Neural cell (in vitro differentiated cells): ENCODE results near the gene RRN3. TPM values are rescaled to one million over a fixed set of nuclear protein-coding genes. Genes with fewer than 3 reads are reported as not detected.
"Not testable (repeated sequence)": the region's sequence is repeated elsewhere in the genome, so short reads cannot be mapped to it uniquely, and the experiment has no call there.

Source experiments
- H2AFZ ChIP-seq: fragments of 200-600, 300-800 bp; sonication (generic), shearing (Covaris generic); 2 replicates; pipeline ENCODE4 v1.6.0; 2014; ENCODE audit warnings: low read depth, mild to moderate bottlenecking, antibody characterized with exemption, low read length, moderate library complexity
- H3F3A ChIP-seq: fragments of 200-600 bp; shearing (Covaris generic); 2 replicates; pipeline ENCODE4 v1.6.1; 2016; ENCODE audit warnings: mild to moderate bottlenecking, moderate library complexity, mixed read lengths, antibody characterized with exemption, low read length; ENCODE audit not compliant: insufficient read depth, poor library complexity, severe bottlenecking
- H3K27ac ChIP-seq: fragments of 200-600, 300-800 bp; sonication (generic), shearing (Covaris generic); 2 replicates; pipeline ENCODE4 v1.5.1; 2014; ENCODE audit warnings: mild to moderate bottlenecking, low read length, moderate library complexity
- H3K27me3 ChIP-seq: fragments of 300-800, 200-600 bp; sonication (generic), shearing (Covaris generic); 2 replicates; pipeline ENCODE4 v1.6.0; 2014; ENCODE audit warnings: mild to moderate bottlenecking, low read depth, low read length, moderate library complexity; ENCODE audit not compliant: insufficient read depth
- H3K36me3 ChIP-seq: fragments of 300-800, 200-600 bp; sonication (generic), shearing (Covaris generic); 2 replicates; pipeline ENCODE4 v1.5.1; 2014; ENCODE audit warnings: mild to moderate bottlenecking, antibody characterized with exemption, low read length, moderate library complexity; ENCODE audit not compliant: insufficient read depth
- H3K4me2 ChIP-seq: fragments of 300-800, 200-600 bp; sonication (generic), shearing (Covaris generic); 2 replicates; pipeline ENCODE4 v1.6.0; 2014; ENCODE audit warnings: mild to moderate bottlenecking, low read length
- H3K4me3 ChIP-seq: fragments of 300-800, 200-600 bp; sonication (generic), shearing (Covaris generic); 2 replicates; pipeline ENCODE4 v1.5.1; 2014; ENCODE audit warnings: mild to moderate bottlenecking, low read length, moderate library complexity
- H3K79me2 ChIP-seq: fragments of 200-600 bp; shearing (Covaris generic); replicated peaks from 2 replicates; pipeline ENCODE4 v1.6.0; 2014; ENCODE audit warnings: mild to moderate bottlenecking, low read length, moderate library complexity; ENCODE audit not compliant: insufficient read depth
- H3K9ac ChIP-seq: fragments of 300-800, 200-600 bp; sonication (generic), shearing (Covaris generic); 2 replicates; pipeline ENCODE4 v1.6.1; 2016; ENCODE audit warnings: mild to moderate bottlenecking, low read length, mixed read lengths
- H3K9me2 ChIP-seq: fragments of 200-600 bp; shearing (Covaris generic); 2 replicates; pipeline ENCODE4 v1.6.1; 2016; ENCODE audit warnings: mild to moderate bottlenecking, low read length, mixed read lengths; ENCODE audit not compliant: insufficient read depth
- H3K9me3 ChIP-seq: fragments of 200-600, 300-800 bp; sonication (generic), shearing (Covaris generic); 2 replicates; pipeline ENCODE4 v1.6.1; 2016; ENCODE audit warnings: mild to moderate bottlenecking, mixed run types, low read length, moderate library complexity, mixed read lengths
- H4K20me1 ChIP-seq: fragments of 200-600 bp; shearing (Covaris generic); 2 replicates; pipeline ENCODE4 v1.6.1; 2016; ENCODE audit warnings: mild to moderate bottlenecking, mixed run types; ENCODE audit not compliant: insufficient read depth
- CTCF ChIP-seq: fragments of 450-650 bp; IDR thresholded peaks from 2 replicates; pipeline ENCODE4 v1.5.1; 2014; ENCODE audit warnings: antibody characterized with exemption, mild to moderate bottlenecking, moderate library complexity; ENCODE audit not compliant: poor library complexity, severe bottlenecking
- EP300 ChIP-seq: fragments of 450-650 bp; conservative IDR thresholded peaks from 2 replicates; pipeline ENCODE4 v1.6.1; 2014; ENCODE audit warnings: antibody characterized with exemption, mild to moderate bottlenecking, moderate library complexity; ENCODE audit not compliant: poor library complexity, severe bottlenecking
- EZH2 ChIP-seq: fragments of 200-600, 300-800 bp; shearing (Covaris generic), sonication (generic); IDR thresholded peaks from 2 replicates; pipeline ENCODE4 v1.6.1; 2014; ENCODE audit warnings: antibody characterized with exemption, low read length, borderline replicate concordance, mild to moderate bottlenecking; ENCODE audit not compliant: insufficient read depth, poor library complexity, severe bottlenecking
- MXI1 ChIP-seq: fragments of 450-650 bp; conservative IDR thresholded peaks from 2 replicates; pipeline ENCODE4 v1.6.1; 2014; ENCODE audit warnings: antibody characterized with exemption, mild to moderate bottlenecking; ENCODE audit not compliant: poor library complexity, severe bottlenecking
- POLR2AphosphoS5 ChIP-seq: IDR thresholded peaks from 2 replicates; pipeline ENCODE4 v1.6.1; 2012
- RAD21 ChIP-seq: fragments of 450-650 bp; conservative IDR thresholded peaks from 2 replicates; pipeline ENCODE4 v1.6.1; 2014; ENCODE audit warnings: antibody characterized with exemption, mild to moderate bottlenecking, moderate library complexity
- REST ChIP-seq: IDR thresholded peaks from 2 replicates; pipeline ENCODE4 v1.6.1; 2012; ENCODE audit warnings: borderline replicate concordance
- SMC3 ChIP-seq: fragments of 450-650 bp; conservative IDR thresholded peaks from 2 replicates; pipeline ENCODE4 v1.6.1; 2014; ENCODE audit warnings: antibody characterized with exemption, mild to moderate bottlenecking, moderate library complexity; ENCODE audit not compliant: poor library complexity
- TAF1 ChIP-seq: IDR thresholded peaks from 2 replicates; pipeline ENCODE4 v1.6.1; 2012; ENCODE audit warnings: low read depth
- polyA plus RNA-seq: library from polyadenylated mRNA; depleted of rRNA; stranded (reverse); fragments of >200 nt; gene quantifications from 2 replicates; pipeline ENCODE4 v1.2.3, GENCODE V29; 2014

RRN3 gene
- polyA plus RNA-seq, 1 donor from 2014 or later = 95.4 TPM

DNA sequence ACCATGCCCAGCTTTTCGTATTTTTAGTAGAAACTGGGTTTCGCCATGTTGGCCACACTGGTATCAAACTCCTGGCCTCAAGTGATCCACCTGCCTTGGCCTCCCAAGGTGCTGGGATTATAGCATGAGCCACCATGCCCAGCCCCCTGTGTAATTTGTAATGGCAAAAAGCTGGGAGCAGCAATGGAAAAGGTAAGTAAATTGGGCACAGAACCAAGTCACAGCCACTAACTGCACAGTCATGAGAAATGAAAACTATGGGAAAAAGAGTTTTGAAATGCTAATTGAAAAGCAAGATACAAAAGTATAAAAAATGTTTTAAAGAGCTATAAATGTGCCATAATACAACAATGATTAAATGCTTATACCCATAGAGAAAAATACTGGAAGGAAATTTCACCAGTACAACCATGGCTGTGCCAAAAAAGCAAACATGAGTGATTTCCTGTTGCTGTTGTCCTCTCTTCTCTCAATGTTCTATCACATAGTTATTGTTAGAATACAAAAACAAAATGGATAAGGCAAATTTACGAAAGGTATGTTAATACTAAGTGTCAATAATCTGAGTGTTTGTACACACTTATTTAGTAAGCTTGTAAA is 44.4 kb downstream of the RRN3 start:
- no peaks in the 10 kb centered on the region for H3K9me3 ChIP-seq
- no peaks in the 10 kb centered on the region for H3F3A ChIP-seq
- H3K9ac ChIP-seq = no peak overlapping the region
- no peak overlapping the region for H3K27ac ChIP-seq
- no peak overlapping the region for H3K4me2 ChIP-seq
- H3K9me2 ChIP-seq = no peaks in the 10 kb centered on the region
- no peaks in the 10 kb centered on the region for H4K20me1 ChIP-seq
- no peaks in the 10 kb centered on the region for H3K36me3 ChIP-seq
- no peak overlapping the region for H2AFZ ChIP-seq
- H3K79me2 ChIP-seq = no peaks in the 10 kb centered on the region
- H3K4me3 ChIP-seq = no peak overlapping the region
- no peak for TF ChIP-seq SMC3
- no peak for TF ChIP-seq RAD21
- TF ChIP-seq EP300 = no peak
- no peak for TF ChIP-seq POLR2AphosphoS5
- TF ChIP-seq CTCF = no peak
- no peak for TF ChIP-seq REST
- no peak for TF ChIP-seq MXI1
- TF ChIP-seq EZH2 = no peak
- TF ChIP-seq TAF1 = no peak
- no peaks in the 10 kb centered on the region for H3K27me3 ChIP-seq

GRCh38 chr16:15046692-15047376 is 47.2 kb downstream of the RRN3 start:
- Histone ChIP-seq H3K9me2 (no peaks in the 10 kb centered on the region), H3K27ac (no peak overlapping the region), H3F3A (no peaks in the 10 kb centered on the region), H3K9me3 (no peaks in the 10 kb centered on the region), H4K20me1 (no peaks in the 10 kb centered on the region), H3K36me3 (no peaks in the 10 kb centered on the region), H3K79me2 (no peaks in the 10 kb centered on the region), H3K9ac (no peak overlapping the region), H2AFZ (no peak overlapping the region), H3K4me3 (no peak overlapping the region), H3K27me3 (no peaks in the 10 kb centered on the region), H3K4me2 (no peak overlapping the region)
- TF ChIP-seq POLR2AphosphoS5 (no peak), EZH2 (no peak), SMC3 (no peak), CTCF (no peak), MXI1 (no peak), TAF1 (no peak), EP300 (no peak), REST (no peak), RAD21 (no peak)

- H3K9ac ChIP-seq, H4K20me1 ChIP-seq, H3K27ac ChIP-seq, H3K79me2 ChIP-seq, H3K27me3 ChIP-seq, H3K9me3 ChIP-seq, H2AFZ ChIP-seq, H3K4me3 ChIP-seq, H3K36me3 ChIP-seq, H3F3A ChIP-seq, H3K9me2 ChIP-seq, H3K4me2 ChIP-seq: not testable (repeated sequence)
Observed at GRCh38 chr16:15045270-15045669, 48.8 kb downstream of the RRN3 start.
